Ovary (tissue), 3 donors: ENCODE data around the gene APP.

ENCODE experiments used
- CTCF ChIP-seq, 3 donors: fragments of 450-650 bp in 2 of 3; fragments of 200-600 bp in 1 of 3; IDR thresholded peaks; one replicate each; pipeline versions ENCODE4 v1.5.1 to v1.8.0; 2016 to 2022; ENCODE audit warnings: antibody characterized with exemption in 3 of 3, mild to moderate bottlenecking in 1 of 3
- POLR2A ChIP-seq: fragments of 450-650 bp; IDR thresholded peaks from one replicate; pipeline ENCODE4 v1.6.1; 2017; ENCODE audit warnings: antibody characterized with exemption, mild to moderate bottlenecking, moderate library complexity
- donor health status: DM: no; HTN: no; CAD: no.

DNA sequence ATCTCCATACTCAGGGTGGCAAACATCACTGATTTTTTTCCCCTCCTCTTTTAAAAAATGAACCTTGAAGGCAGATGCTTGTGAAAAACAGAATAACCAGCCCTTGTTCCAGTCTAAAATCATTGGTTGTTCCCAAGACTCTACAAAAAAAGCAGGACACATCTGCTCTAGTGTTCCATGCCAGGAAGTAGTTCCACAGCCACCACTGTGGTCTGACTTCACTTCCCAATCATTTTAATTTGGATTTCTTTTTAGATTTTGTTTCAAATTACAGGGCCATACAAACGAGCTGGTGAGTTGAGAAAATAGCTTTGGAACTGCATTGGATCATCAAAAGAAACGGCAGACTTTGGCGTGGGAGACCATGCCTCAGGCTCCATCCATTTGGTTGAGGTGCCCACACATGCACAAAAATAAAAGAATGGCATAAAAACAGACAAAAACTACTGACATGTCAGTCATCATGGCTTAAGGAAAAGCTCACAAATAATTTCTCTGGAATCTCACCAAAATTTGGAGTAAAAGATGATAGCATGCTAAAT lies 225.8 kb downstream of the APP start:
- TF ChIP-seq CTCF (IDR thresholded peaks at IDR 0.05) (no peak), POLR2A (no peak)
